HEK293T (cell line): ENCODE measurements around the gene RUFY1.

Source experiments
- CTCF ChIA-PET: fragments of 350-600 bp; formaldehyde crosslinking; extraction: SDS; loops from one replicate; lab custom pipeline; 2021; ENCODE audit warnings: antibody characterized with exemption, inconsistent platforms; lab: Yijun Ruan, JAX
- POLR2A ChIA-PET: fragments of 350-600 bp; formaldehyde crosslinking; extraction: SDS; loops from one replicate; lab custom pipeline; 2020; ENCODE audit warnings: antibody characterized with exemption, inconsistent platforms; lab: Yijun Ruan, JAX
- DNase-seq: peaks from one replicate; pipeline ENCODE4 v3.0.0; 2012; ENCODE audit warnings: mixed read lengths; ENCODE audit errors: extremely low spot score
- ARNT ChIP-seq: fragments of 450-650 bp; IDR thresholded peaks from 2 replicates; pipeline ENCODE4 v1.6.1; 2017; ENCODE audit warnings: mild to moderate bottlenecking
- BHLHE40 ChIP-seq: fragments of 450-650 bp; IDR thresholded peaks from 2 replicates; pipeline ENCODE4 v1.6.1; 2016; ENCODE audit warnings: mild to moderate bottlenecking, moderate library complexity, borderline replicate concordance
- CTBP1 ChIP-seq: fragments of 450-650 bp; IDR thresholded peaks from 2 replicates; pipeline ENCODE4 v1.6.1; 2016; ENCODE audit warnings: borderline replicate concordance
- ELF4 ChIP-seq: fragments of 450-650 bp; IDR thresholded peaks from 2 replicates; pipeline ENCODE4 v1.6.1; 2017; ENCODE audit warnings: antibody characterized with exemption
- FOXA1 ChIP-seq: fragments of 450-650 bp; IDR thresholded peaks from 2 replicates; pipeline ENCODE4 v1.6.1; 2016; ENCODE audit warnings: mild to moderate bottlenecking
- FOXK2 ChIP-seq: fragments of 450-650 bp; IDR thresholded peaks from 2 replicates; pipeline ENCODE4 v1.6.1; 2016; ENCODE audit warnings: mild to moderate bottlenecking
- FOXM1 ChIP-seq: fragments of 450-650 bp; IDR thresholded peaks from 2 replicates; pipeline ENCODE4 v1.6.1; 2017; ENCODE audit warnings: mild to moderate bottlenecking, borderline replicate concordance
- HDGF ChIP-seq: fragments of 450-650 bp; IDR thresholded peaks from 2 replicates; pipeline ENCODE4 v1.6.1; 2017; ENCODE audit warnings: antibody characterized with exemption, borderline replicate concordance
- L3MBTL2 ChIP-seq: fragments of 450-650 bp; conservative IDR thresholded peaks from 2 replicates; pipeline ENCODE4 v1.6.1; 2016; ENCODE audit warnings: mild to moderate bottlenecking
- LEF1 ChIP-seq: fragments of 450-650 bp; IDR thresholded peaks from 2 replicates; pipeline ENCODE4 v1.6.1; 2017; ENCODE audit warnings: mild to moderate bottlenecking, borderline replicate concordance
- NFRKB ChIP-seq: fragments of 450-650 bp; IDR thresholded peaks from 2 replicates; pipeline ENCODE4 v1.6.1; 2016; ENCODE audit warnings: mild to moderate bottlenecking, moderate library complexity
- SP1 ChIP-seq: fragments of 450-650 bp; IDR thresholded peaks from 2 replicates; pipeline ENCODE4 v1.6.1; 2017
- SUZ12 ChIP-seq: fragments of 450-650 bp; IDR thresholded peaks from 2 replicates; pipeline ENCODE4 v1.6.1; 2016; ENCODE audit warnings: mild to moderate bottlenecking
- TARDBP ChIP-seq: fragments of 450-650 bp; IDR thresholded peaks from 2 replicates; pipeline ENCODE4 v1.6.1; 2016
- ZNF384 ChIP-seq: fragments of 450-650 bp; IDR thresholded peaks from 2 replicates; pipeline ENCODE4 v1.6.1; 2016
- TF ChIP-seq, protein P1 (sequence below): fragments of 450-650 bp; IDR thresholded peaks from 2 replicates; pipeline ENCODE4 v1.6.1; 2016

The RUFY1 gene

DNA sequence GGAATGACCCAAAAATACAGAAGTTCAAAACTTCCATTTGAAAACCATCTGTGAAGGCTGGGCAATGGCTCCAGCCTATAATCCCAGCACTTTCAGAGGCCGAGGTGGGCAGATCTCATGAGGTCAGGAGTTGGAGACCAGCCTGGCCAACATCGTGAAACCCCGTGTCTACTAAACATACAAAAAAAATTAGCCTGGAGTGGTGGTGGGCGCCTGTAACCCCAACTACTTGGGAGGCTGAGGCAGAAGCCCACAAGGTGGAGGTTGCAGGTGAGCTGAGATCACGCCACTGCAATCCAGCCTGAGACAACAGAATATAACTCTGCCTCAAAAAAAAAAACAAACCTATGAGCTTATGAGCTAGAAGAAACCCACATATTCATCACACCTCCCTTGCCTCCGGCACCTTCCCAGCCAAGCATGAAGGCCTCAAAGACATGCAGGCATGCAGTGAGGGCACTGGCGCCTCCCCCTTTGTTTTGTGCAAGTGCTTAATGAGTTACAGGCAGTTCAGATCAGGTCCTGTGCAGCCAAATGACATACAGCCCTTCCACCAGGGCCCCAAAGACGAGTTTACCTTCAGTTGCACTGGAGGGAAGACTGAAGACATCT is 63.2 kb downstream of the RUFY1 start:
- TF ChIP-seq NFRKB (no peak), L3MBTL2 (0 out of 2 replicates have a peak, but pooled peaks have one; percentile 17)
- ChIA-PET CTCF (interaction anchor here (1.5 kb wide), 1 partner anchor 10 kb away, joined by 6 read pairs; the partner anchor contains the start of gene HNRNPH1), POLR2A (interaction anchor here (1.0 to 4.2 kb wide), 5 partner anchors 8 to 13 kb away, joined by 4 to 67 read pairs (median 4); partner anchors contain the start of gene HNRNPH1)
- no peak for DNase-seq

DNA sequence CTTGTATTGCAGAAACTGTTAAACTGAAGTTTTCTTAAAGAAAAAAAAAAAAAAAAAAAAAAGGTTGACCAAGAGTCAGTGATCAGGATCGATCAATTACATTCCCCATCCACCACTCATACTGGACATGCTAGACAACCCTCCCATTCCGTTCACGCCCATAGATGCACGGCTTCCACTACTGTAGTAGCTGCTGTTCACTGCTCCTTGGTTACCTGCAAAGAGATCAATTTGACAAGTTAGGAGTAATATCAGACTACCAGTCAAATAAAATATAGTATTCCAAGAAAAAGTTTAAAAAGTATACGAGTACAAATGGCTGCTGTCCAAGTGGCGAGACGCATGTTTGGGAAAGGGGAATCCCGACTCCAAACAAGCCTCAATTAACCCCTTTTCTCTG is 64.4 kb downstream of the RUFY1 start:
- POLR2A ChIA-PET: interaction anchor here (1.7 kb wide), 1 partner anchor 9 kb away, joined by 11 read pairs; the partner anchor contains the start of gene HNRNPH1
- CTCF ChIA-PET: interaction anchor here (0.6 kb wide), 1 partner anchor 55 kb away, joined by 3 read pairs; no protein-coding TSS in a partner anchor
- no peak for DNase-seq
- TF ChIP-seq BHLHE40 (no peak), SP1 (no peak), FOXA1 (no peak), TARDBP (no peak), ZNF384 (no peak), NFRKB (no peak), SUZ12 (no peak), ARNT (no peak), CTBP1 (no peak), FOXK2 (no peak)
- TF ChIP-seq, protein P1, sequence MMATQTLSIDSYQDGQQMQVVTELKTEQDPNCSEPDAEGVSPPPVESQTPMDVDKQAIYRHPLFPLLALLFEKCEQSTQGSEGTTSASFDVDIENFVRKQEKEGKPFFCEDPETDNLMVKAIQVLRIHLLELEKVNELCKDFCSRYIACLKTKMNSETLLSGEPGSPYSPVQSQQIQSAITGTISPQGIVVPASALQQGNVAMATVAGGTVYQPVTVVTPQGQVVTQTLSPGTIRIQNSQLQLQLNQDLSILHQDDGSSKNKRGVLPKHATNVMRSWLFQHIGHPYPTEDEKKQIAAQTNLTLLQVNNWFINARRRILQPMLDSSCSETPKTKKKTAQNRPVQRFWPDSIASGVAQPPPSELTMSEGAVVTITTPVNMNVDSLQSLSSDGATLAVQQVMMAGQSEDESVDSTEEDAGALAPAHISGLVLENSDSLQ: no peak

DNA sequence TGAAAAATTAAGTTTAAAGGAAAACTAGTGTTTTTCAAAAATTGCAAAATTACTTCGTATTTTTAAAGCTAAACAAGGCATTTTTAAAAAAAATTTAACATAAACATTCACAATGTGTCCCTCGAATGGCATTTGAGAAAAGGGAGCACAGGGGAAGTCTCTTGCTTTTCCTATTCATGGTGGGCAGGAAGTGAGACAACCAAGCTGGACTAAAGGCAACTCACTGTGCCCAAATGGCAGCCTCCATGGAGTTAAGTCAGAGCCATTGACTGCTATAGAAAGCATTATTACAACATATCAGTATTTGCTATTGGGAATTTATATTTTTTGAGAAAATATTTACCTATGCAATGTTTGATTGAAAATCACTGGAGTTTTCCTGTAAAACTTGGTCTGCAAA is 64.8 kb downstream of the RUFY1 start:
- POLR2A ChIA-PET: interaction anchor here (1.7 kb wide), 1 partner anchor 8 kb away, joined by 11 read pairs; the partner anchor contains the start of gene HNRNPH1

DNA sequence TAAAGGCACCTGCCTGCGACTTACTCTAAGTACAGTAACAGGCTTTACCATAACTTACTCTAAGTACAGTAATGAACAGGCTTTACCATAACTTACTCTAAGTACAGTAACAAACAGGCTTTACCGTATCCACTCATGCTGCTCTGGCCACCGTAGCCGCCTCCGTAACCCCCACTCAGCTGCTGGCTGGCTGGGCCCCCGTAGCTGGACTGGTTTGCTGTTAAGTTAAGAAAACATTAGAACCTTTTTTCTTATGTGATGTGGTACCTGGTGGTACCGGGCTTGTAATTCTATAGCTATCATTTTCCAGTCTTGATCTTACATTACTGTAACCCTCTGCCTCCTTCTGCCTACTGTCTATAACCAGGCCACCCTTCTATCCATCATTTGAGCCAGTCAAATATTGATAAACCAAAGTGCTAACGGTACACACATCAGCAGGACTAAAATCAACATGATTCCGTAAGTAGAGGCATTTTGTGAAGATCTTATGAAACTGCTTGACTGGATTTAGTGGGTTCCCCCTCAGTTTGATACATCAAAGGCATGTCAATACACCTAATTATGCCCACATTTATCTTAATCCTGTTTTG is 65.7 kb downstream of the RUFY1 start:
- no peak for TF ChIP-seq FOXA1
- no peak for TF ChIP-seq FOXM1
- no peak for TF ChIP-seq FOXK2
- TF ChIP-seq L3MBTL2: no peak
- TF ChIP-seq SP1: no peak
- ChIA-PET POLR2A (interaction anchor here (1.7 kb wide), 1 partner anchor 8 kb away, joined by 11 read pairs; the partner anchor contains the start of gene HNRNPH1), CTCF (interaction anchor here (1.3 kb wide), 1 partner anchor 52 kb away, joined by 4 read pairs; no protein-coding TSS in a partner anchor)
- DNase-seq: no peak

More for the DNA sequence above, 64.8 kb downstream of the RUFY1 start:
- CTCF ChIA-PET: interaction anchor here (1.3 kb wide), 1 partner anchor 53 kb away, joined by 4 read pairs; no protein-coding TSS in a partner anchor
- TF ChIP-seq, protein P1: no peak
- DNase-seq: no peak

DNA sequence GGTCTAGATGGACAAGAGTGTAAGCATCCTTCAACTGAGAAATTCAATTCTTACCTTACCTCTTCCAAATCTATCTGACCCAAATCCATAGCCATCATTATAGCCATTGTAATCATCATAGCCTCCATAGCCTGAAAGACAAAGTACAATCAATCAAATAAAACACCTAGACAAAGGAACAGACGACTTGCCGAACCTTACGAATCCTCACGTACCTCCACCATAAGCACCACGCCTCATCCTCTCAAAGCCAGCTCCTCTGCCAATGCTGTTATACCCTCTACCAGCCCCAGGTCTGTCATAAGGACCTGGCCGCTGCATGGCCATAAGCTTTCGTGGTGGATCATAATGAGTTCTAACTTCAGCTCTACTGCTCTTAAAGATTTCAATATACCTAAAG is 67.6 kb downstream of the RUFY1 start:
- POLR2A ChIA-PET: interaction anchor here (2.7 kb wide), 1 partner anchor 10 kb away, joined by 7 read pairs; no protein-coding TSS in a partner anchor
- DNase-seq: no peak
- TF ChIP-seq FOXA1 (no peak), BHLHE40 (no peak), ARNT (no peak), HDGF (no peak)
- CTCF ChIA-PET: no interaction called here

DNA sequence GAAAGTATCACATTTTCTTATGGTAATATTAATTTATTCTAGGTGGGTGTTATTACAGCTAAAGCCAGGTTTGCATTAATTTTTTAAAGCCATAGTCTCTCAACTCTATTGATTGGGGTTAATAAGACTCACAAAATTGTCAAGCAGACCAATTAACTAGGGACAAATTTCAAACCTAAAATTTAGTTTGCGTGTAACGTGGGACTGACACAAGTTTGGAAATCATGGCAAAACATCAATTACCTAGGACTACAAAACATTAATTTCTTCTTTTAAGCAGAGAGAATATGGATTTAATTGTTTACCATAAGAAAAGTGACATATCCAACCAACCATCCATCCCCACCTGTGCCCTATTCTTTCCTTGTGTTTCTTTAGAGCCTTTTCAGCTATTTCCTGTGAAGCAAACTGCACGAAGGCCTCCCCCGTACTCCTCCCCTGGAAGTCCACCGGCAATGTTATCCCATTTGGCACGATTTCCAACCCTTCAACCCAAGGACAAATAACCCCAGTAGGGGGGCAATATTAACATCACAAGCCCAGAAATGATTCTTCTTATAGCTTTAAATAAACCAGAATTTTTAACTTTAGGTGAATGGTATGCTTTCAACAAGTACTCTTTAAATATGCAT is 68.7 kb downstream of the RUFY1 start:
- TF ChIP-seq FOXA1 (no peak), FOXK2 (no peak), HDGF (no peak), ARNT (no peak), CTBP1 (no peak), FOXM1 (no peak), SP1 (no peak), BHLHE40 (no peak), SUZ12 (no peak), L3MBTL2 (no peak), ZNF384 (no peak), ELF4 (no peak), LEF1 (no peak)
- TF ChIP-seq, protein P1: no peak
- no peak for DNase-seq
- ChIA-PET POLR2A (interaction anchor here (1.2 to 2.7 kb wide), 3 partner anchors 8 to 49 kb away, joined by 3 to 10 read pairs (median 7); no protein-coding TSS in a partner anchor), CTCF (interaction anchor here (0.6 kb wide), 1 partner anchor 182 kb away, joined by 4 read pairs; no protein-coding TSS in a partner anchor)
